GM20000 (cell line): Measurements from ENCODE around the gene DPH6.

Experiments
- DNase-seq: peaks from one replicate; pipeline ENCODE4 v3.0.0; 2012; ENCODE audit warnings: low spot score
- CTCF ChIP-seq: IDR thresholded peaks from 2 replicates; pipeline ENCODE4 v1.5.1; 2012; ENCODE audit warnings: mild to moderate bottlenecking, control low read depth; ENCODE audit errors: extremely low read depth, missing control alignments

DPH6 gene

GRCh38 chr15:35499723-35500122, 46.2 kb downstream of the DPH6 start:
- DNase-seq: no peak
- TF ChIP-seq CTCF: no peak

- no peak for TF ChIP-seq CTCF
- DNase-seq: peak; percentile 21
Observed at GRCh38 chr15:35496585-35496984, 49.4 kb downstream of the DPH6 start.

- no peak for DNase-seq
- TF ChIP-seq CTCF: no peak
Observed at GRCh38 chr15:35495080-35495479, 50.9 kb downstream of the DPH6 start.

- TF ChIP-seq CTCF: no peak
- DNase-seq: no peak
Observed at GRCh38 chr15:35491999-35492398, 54.0 kb downstream of the DPH6 start.

GRCh38 chr15:35491173-35491572, 54.8 kb downstream of the DPH6 start:
- no peak for DNase-seq
- no peak for TF ChIP-seq CTCF

- TF ChIP-seq CTCF: no peak
- no peak for DNase-seq
Observed at GRCh38 chr15:35490511-35490910, 55.5 kb downstream of the DPH6 start.

- TF ChIP-seq CTCF: no peak
- no peak for DNase-seq
Observed at GRCh38 chr15:35487417-35487816, 58.5 kb downstream of the DPH6 start.
